HTERT RPE-1 (cell line): ENCODE measurements around the gene IL17RA.

Experiments used
- in situ Hi-C: fragments of 300-500 bp; cut with MboI; formaldehyde crosslinking; loops from 4 replicates; pipeline ENCODE4 v1.14.3; 2020; ENCODE audit warnings: low sequenced_read_pairs

IL17RA gene

GRCh38 chr22:17083255-17083654 is 1.5 kb upstream of the IL17RA start:
- in situ Hi-C loops = no loop called here

GRCh38 chr22:17083811-17084441 is 874 bp upstream of the IL17RA start:
- in situ Hi-C loops = no loop called here

GRCh38 chr22:17085277-17086181 is 729 bp downstream of the IL17RA start:
- in situ Hi-C loops = no loop called here

GRCh38 chr22:17086296-17086695 is 1.5 kb downstream of the IL17RA start:
- in situ Hi-C loops = no loop called here

GRCh38 chr22:17086788-17087497 is 2.1 kb downstream of the IL17RA start:
- in situ Hi-C loops = no loop called here

GRCh38 chr22:17087498-17088131 is 2.8 kb downstream of the IL17RA start:
- in situ Hi-C loops = no loop called here

GRCh38 chr22:17090550-17090949 is 5.8 kb downstream of the IL17RA start:
- in situ Hi-C loops = no loop called here

GRCh38 chr22:17091851-17092250 is 7.1 kb downstream of the IL17RA start:
- in situ Hi-C loops = no loop called here

GRCh38 chr22:17093081-17093480 is 8.3 kb downstream of the IL17RA start:
- in situ Hi-C loops = no loop called here

- in situ Hi-C loops = no loop called here
Measured at GRCh38 chr22:17095538-17095937, 10.7 kb downstream of the IL17RA start.

- in situ Hi-C loops = no loop called here
Measured at GRCh38 chr22:17096071-17096470, 11.3 kb downstream of the IL17RA start.

GRCh38 chr22:17097062-17097461 is 12.3 kb downstream of the IL17RA start:
- in situ Hi-C loops = no loop called here

- in situ Hi-C loops = no loop called here
Measured at GRCh38 chr22:17097701-17098100, 12.9 kb downstream of the IL17RA start.

GRCh38 chr22:17098379-17098819 is 13.6 kb downstream of the IL17RA start:
- in situ Hi-C loops = no loop called here

GRCh38 chr22:17100621-17101020 is 15.8 kb downstream of the IL17RA start:
- in situ Hi-C loops = no loop called here

- in situ Hi-C loops = no loop called here
Measured at GRCh38 chr22:17101475-17102296, 16.9 kb downstream of the IL17RA start.

- in situ Hi-C loops = no loop called here
Measured at GRCh38 chr22:17102297-17102667, 17.5 kb downstream of the IL17RA start.

- in situ Hi-C loops = no loop called here
Measured at GRCh38 chr22:17103351-17103750, 18.6 kb downstream of the IL17RA start.

GRCh38 chr22:17104336-17104935 is 19.6 kb downstream of the IL17RA start:
- in situ Hi-C loops = no loop called here
